Cerebellar cortex (tissue), 1 donor: ENCODE data around the gene FHIP1A.
"Not testable (repeated sequence)": the region's sequence is repeated elsewhere in the genome, so short reads cannot be mapped to it uniquely, and the experiment has no call there.

Experiments used
- DNase-seq: peaks from one replicate; pipeline ENCODE4 v3.0.0-alpha.2; 2015; ENCODE audit warnings: low spot score

The FHIP1A gene

DNA sequence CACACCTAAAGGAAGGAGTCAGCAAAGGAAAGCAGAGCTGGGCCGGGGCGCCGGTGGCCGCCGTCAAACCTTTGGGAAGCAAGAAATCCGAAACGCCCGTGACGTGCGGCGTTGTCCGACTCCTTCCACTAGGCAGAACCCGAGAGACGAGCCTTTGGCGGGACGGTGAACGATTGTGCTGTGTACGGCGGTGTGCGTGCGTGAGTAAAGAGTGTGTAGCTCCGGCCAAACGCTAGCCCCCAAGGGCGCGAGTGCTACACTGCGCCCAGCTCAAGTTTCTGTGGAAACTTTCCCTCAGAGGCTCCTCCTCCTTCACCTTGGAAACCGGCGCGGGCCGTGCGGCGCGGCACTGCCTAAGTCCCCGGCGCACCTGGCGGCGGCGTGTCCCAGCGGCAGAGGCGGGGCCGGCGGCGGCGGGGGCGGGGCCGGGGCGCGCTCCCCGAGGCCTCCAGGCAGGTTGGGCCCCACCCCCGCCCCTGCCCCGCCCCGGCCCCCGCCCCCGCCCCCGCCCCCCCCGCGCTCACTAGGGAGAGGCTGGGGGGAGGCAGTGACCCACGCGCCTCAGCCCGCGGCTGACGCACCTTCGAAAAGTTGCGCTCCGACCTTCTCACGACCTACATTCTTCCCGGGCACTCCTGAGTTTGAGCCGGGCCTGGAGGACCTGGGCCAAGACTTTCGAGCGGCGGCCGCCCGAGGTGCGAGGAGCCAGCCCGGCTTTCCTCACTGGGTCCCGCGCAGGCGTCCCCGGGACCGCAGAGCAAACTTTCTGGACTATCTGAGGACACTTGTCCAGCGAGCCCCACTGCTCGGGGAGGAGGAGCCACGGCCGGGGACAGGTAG is at the start of gene FHIP1A:
Gene FHIP1A (plus strand): TSS at position 547 of the 840 bp plus-strand sequence. CDS start 157,084 bp downstream, outside the sequence.
- DNase-seq, result peak; percentile 79

- DNase-seq, result no peak
Measured at GRCh38 chr4:151359576-151359975, 49.4 kb upstream of the FHIP1A start.

- no peak for DNase-seq
Measured at GRCh38 chr4:151361126-151361525, 47.9 kb upstream of the FHIP1A start.

- DNase-seq, result no peak
Measured at GRCh38 chr4:151361966-151362365, 47.0 kb upstream of the FHIP1A start.

DNA sequence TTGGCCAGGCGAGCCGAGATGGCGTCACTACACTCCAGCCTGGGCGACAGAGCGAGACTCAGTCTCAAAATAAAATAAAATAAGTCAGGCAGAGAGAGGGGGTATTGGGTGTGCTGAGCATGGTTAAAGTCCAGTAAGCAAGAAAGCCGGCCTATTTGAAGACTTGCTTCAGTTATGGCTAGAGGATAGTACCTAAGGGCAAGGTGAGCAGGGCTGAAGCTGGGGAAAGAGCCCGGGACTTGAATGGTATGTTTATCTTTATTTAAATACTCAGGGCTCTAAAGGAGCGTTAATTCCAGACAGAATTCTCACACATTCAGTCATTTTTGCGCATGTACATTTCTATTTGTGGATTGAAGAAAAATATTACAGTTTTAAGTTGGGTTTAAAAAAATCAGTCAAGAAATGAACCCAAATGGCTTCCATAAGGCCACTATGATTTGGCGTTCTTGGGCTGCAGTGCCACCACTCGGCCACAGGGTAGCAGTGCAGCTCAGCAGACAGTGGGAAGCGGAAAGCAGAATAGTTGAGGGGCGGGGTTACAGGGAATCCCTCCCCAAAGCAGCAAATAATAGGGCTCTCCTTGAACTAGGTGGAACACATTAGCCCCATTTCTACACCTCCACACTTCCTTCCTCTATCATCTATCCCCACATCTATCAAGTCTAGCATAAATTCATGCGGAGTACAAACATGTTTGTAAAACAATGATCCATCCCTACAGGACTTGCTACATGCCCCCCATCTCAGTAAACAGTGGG is 46.4 kb upstream of the FHIP1A start:
- DNase-seq, result peak; percentile 83

DNA sequence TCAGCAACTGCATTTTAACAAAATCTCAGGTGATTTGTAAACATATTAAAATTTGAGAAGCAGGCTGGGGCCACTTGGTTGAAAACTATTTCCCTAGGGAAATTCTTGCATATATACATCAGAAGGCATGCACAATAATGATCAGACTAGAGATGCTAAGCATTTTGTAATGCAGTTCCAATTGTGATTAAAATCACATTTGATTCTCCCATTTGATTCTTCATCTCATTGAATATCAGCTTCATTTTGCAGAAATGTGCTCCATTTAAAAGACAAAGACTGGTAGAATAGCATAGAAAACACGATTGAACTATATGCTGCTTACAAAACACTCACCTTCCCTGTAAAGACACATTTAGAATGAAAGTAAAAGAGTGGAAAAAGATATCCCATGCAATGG is 32.4 kb upstream of the FHIP1A start:
- DNase-seq, result no peak

DNA sequence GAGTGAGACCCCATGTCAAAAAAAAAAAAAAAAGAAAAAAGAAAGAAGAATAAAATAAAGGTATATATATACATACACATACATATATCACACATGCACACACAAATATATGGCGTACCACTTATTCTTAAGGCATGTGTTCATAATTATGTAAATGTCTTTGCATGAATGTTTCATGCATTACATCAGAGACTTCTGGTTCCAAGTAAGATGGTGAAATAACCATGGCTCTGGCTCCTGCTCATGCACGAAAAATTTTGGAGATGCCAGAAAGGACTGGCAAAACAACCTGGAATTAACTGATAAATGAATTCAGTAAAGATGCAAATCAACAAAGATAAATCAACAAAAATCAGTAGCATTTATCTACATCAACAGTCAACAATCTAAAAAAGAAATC is 19.7 kb upstream of the FHIP1A start:
- DNase-seq, result no peak

DNA sequence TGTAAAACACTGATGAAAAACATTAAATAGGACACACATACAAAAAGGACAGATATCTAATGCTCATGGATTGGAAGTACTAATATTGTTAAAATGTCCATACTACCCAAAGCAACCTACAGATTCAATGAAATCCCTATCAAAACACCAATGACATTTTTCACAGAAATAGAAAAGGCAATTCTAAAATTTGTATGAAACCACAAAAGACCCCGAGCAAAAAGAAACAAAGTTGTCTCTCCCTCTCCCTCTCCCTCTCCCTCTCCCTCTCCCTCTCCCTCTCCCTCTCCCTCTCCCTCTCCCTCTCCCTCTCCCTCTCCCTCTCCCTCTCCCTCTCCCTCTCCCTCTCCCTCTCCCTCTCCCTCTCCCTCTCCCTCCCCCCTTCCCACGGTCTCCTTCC is 19.2 kb upstream of the FHIP1A start:
- DNase-seq, result not testable (repeated sequence)

DNA sequence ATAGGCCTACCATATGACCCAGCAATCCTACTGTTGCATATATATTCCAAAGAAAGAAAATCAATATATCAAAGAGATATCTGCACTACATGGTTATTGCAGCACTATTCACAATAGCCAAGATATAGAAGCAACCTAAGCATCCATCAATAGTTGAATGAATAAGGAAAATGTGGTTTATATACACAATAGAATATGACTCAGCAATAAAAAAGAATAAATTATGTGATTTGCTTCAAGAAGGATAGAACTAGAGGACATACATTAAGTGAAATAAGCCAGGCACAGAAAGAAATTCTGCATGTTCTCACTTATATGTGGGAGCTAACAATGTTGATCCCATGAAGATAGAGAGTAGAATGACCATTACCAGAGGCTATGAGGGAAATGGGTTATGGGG is 13.1 kb upstream of the FHIP1A start:
- DNase-seq, result no peak

GRCh38 chr4:151400343-151400742 is 8.6 kb upstream of the FHIP1A start:
- no peak for DNase-seq

DNA sequence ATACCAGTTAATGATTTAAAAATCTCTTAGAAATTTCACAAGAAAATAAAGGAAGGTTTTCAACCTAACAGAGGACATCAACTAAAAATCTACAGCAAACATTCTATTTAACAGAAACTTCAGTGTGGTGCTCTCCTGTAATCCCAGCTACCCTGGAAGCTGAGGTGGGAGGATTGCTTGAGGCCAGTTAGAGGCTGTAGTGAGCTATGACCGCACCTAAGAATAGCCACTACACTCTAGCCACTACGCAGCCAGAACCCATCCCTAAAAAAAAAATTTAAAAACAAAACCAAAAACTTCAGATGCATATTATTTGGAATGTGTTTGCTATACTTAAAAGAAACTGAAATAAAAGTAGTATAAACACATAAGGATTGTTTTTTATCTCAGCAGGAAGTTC is 7.2 kb upstream of the FHIP1A start:
- no peak for DNase-seq

DNA sequence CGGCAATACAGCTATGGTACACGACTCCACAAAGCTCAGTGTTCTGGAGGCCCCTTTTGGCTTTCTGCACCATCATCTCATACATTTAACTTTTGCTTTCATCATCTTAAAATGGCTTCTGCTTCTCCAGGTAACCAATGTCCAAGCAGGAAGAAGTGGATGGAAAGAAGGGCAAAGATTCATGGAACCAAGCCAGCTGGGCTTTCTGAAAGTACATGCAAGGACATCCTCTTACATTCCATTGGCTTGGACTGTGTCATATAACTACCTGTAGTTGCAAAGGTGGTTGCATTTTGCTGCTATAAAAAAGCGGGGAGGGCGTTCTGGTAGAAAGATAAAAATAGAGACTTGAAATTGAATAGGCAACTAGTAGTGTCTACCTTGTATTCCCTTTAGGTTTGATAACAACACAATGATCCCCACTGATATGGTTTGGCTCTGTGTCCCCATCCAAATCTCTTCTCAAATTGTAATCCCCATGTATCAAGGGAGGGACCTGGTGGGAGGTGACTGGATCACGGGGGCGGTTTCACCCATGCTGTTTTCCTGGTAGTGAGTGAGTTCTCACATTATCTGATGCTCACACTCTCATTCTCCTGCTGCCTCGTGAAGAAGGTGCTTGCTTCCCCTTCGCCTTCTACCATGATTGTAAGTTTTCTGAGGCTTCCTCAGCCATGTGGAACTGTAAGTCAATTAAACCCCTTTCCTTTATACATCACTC is 6.7 kb upstream of the FHIP1A start:
- DNase-seq, result no peak

DNA sequence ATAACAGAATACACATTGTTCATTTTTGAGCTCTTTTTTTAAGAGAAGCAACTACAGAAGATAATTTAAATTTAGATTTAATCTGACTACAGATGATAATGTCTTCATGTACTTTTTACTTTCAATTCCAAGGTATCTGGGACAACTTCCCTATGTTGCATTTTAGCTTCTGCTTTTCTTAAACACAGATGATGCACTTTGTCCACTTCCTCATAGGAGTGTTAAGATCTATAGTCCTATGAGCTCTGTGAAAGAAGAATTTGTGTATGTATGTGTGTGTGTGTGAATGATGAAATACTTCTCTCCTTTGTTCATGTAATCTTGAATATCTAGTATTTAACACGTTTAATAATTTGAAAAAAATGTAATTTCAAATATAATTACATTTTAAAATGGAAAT is 5.3 kb upstream of the FHIP1A start:
- no peak for DNase-seq

GRCh38 chr4:151404802-151405201 is 4.2 kb upstream of the FHIP1A start:
- not testable (repeated sequence) for DNase-seq

DNA sequence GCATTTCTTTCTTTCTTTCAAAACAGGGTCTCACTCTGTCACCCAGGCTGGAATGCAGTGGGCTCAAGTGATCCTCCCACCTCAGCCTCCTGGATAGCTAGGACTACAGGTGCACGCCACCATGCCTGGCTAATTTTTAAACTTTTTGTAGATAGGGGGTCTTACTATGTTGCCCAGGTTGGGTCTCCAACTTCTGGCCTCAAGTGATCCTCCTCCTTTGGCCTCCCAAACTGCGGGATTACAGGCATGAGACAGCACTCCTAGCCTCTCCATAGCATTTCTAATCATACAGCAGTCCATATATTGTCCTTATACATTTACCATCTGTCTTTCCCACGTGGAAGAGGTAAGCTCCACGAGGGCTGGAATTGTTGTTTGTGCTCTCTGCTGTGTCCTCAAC is 2.0 kb upstream of the FHIP1A start:
- DNase-seq, result no peak

- DNase-seq, result no peak
Measured at GRCh38 chr4:151407466-151408379, 1.3 kb upstream of the FHIP1A start.

GRCh38 chr4:151408380-151408629 is 671 bp upstream of the FHIP1A start:
- DNase-seq, result no peak

DNA sequence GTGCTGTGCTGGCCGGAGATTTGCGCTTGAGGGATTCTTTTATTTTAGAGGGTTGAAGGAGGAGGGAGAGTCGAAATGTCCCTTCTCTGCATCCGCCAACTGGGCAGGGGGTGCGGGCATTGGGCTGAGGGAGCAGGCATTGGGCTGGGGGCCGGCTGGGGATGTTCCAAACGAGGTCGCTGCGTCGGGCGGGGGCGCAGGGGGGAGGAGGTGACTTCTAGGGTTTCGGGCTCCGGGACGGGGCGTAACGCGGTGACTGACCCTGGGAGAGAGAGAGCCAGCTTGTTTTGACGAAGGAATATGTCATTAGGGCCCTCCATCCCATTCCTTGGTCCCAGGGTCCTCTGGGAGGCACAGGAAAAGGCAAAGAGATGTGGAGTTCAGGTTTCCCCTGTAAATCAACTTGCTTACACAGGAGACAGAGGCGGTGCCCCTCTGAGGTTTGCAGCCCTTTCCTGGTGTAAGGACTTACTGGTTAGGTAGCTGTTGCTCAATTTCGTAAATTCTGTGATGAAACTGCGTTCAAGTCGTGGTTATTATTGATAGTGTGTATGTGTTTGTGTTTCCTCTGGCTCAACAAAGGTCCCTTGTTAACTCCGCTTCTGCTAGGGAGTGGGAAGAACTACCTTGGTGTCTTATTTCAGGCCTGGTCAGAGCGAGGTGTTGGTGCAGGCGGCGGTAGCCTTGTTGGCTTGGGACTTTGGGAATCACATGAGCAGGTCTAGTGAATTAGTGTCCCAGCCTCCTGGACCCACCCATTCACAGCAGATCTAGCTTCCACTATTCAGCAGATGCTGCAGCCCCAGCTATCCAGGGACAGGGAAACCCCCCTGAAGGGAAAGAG is 716 bp downstream of the FHIP1A start:
- peak; percentile 79 for DNase-seq

- no peak for DNase-seq
Measured at GRCh38 chr4:151415978-151416377, 7.0 kb downstream of the FHIP1A start.

GRCh38 chr4:151417164-151417571 is 8.2 kb downstream of the FHIP1A start:
- DNase-seq, result no peak
